Colonic mucosa (tissue), 4 donors: ENCODE measurements around the gene ARMC10. TPM values are rescaled to one million over a fixed set of nuclear protein-coding genes. Genes with fewer than 3 reads are reported as not detected.
A peak's percentile ranks its signal among the peaks of the same experiment; 100 is the strongest.

Experiments used
- DNase-seq: peaks from one replicate; pipeline ENCODE4 v3.0.0-alpha.2; 2020
- H3K27ac ChIP-seq: fragments of 200-600 bp; one replicate; pipeline ENCODE4 v1.8.0; 2021
- H3K27me3 ChIP-seq: fragments of 200-600 bp; one replicate; pipeline ENCODE4 v1.8.0; 2021
- H3K36me3 ChIP-seq: fragments of 200-600 bp; one replicate; pipeline ENCODE4 v1.8.0; 2021
- H3K4me1 ChIP-seq: fragments of 200-600 bp; one replicate; pipeline ENCODE4 v1.8.0; 2021; ENCODE audit warnings: mild to moderate bottlenecking
- H3K4me3 ChIP-seq: fragments of 200-600 bp; one replicate; pipeline ENCODE4 v1.8.0; 2021
- H3K9ac ChIP-seq, 2 donors: one replicate each; pipeline ENCODE4 v1.7.0; 2013; ENCODE audit warnings: control low read depth in 2 of 2, low read depth in 2 of 2, low read length in 2 of 2
- H3K9me3 ChIP-seq: fragments of 200-600 bp; one replicate; pipeline ENCODE4 v1.8.0; 2021
- CTCF ChIP-seq: fragments of 200-600 bp; IDR thresholded peaks from one replicate; pipeline ENCODE4 v1.8.0; 2022; ENCODE audit warnings: antibody characterized with exemption, mild to moderate bottlenecking
- intact Hi-C: fragments of 100-400 bp; cut with DNase I; formaldehyde crosslinking; loops from one replicate; pipeline ENCODE4 v1.14.1; 2022
- total RNA-seq, 2 donors: library from RNA; stranded (reverse); fragmentation: NEBNext Ultra II Directional in 1 of 2; extraction: Animal tissue kit (Norgen Biotek cat#: 25700) in 1 of 2; gene quantifications; one replicate each; pipeline ENCODE4 v1.2.1, GENCODE V29; 2021
- donor health status: healthy.
- donor health status: DM: no; HTN: no; CAD: no.
- donor health status: DM: no; HTN: no; CAD: no.

ARMC10 gene
- total RNA-seq, 2 donors from 2014 or later = 39.6 to 40.4 TPM

- TF ChIP-seq CTCF = no peak
- peaks cover 4% of the 10 kb centered on the region for H3K36me3 ChIP-seq
- no peaks in the 10 kb centered on the region for H3K4me1 ChIP-seq
- no peaks in the 10 kb centered on the region for H3K27me3 ChIP-seq
- no peak overlapping the region for H3K4me3 ChIP-seq
- H3K9me3 ChIP-seq = no peaks in the 10 kb centered on the region
- H3K9ac ChIP-seq = no peak overlapping the region
- peak overlapping the region; percentile 15 for H3K27ac ChIP-seq
- intact Hi-C loops = no loop called here
- no peak for DNase-seq
These were observed 56.1 kb downstream of the ARMC10 start for GRCh38 chr7:103130901-103131624.

GRCh38 chr7:103132995-103133688, 58.2 kb downstream of the ARMC10 start:
- H3K4me3 ChIP-seq = no peak overlapping the region
- no peak for TF ChIP-seq CTCF
- no peak overlapping the region for H3K27ac ChIP-seq
- DNase-seq = no peak
- H3K9ac ChIP-seq = no peak overlapping the region
- no peaks in the 10 kb centered on the region for H3K4me1 ChIP-seq
- no peaks in the 10 kb centered on the region for H3K27me3 ChIP-seq
- H3K36me3 ChIP-seq = peaks cover 4% of the 10 kb centered on the region
- intact Hi-C loops = no loop called here
- no peaks in the 10 kb centered on the region for H3K9me3 ChIP-seq

- H3K4me1 ChIP-seq = no peaks in the 10 kb centered on the region
- TF ChIP-seq CTCF = no peak
- no peak overlapping the region for H3K27ac ChIP-seq
- no peak overlapping the region for H3K4me3 ChIP-seq
- no peaks in the 10 kb centered on the region for H3K36me3 ChIP-seq
- no peak overlapping the region for H3K9ac ChIP-seq
- no peaks in the 10 kb centered on the region for H3K27me3 ChIP-seq
- intact Hi-C loops = no loop called here
- no peak for DNase-seq
- H3K9me3 ChIP-seq = no peaks in the 10 kb centered on the region
These were observed 60.1 kb downstream of the ARMC10 start for GRCh38 chr7:103134836-103135554.

GRCh38 chr7:103140061-103140460, 65.1 kb downstream of the ARMC10 start:
- H3K36me3 ChIP-seq = no peaks in the 10 kb centered on the region
- H3K4me3 ChIP-seq = no peak overlapping the region
- DNase-seq = no peak
- H3K4me1 ChIP-seq = no peaks in the 10 kb centered on the region
- TF ChIP-seq CTCF = no peak
- no peak overlapping the region for H3K27ac ChIP-seq
- H3K9me3 ChIP-seq = no peaks in the 10 kb centered on the region
- no peak overlapping the region for H3K9ac ChIP-seq
- no peaks in the 10 kb centered on the region for H3K27me3 ChIP-seq
- intact Hi-C loops = no loop called here

- Histone ChIP-seq H3K4me3 (no peak overlapping the region), H3K9ac (no peak overlapping the region), H3K27me3 (no peaks in the 10 kb centered on the region), H3K36me3 (no peaks in the 10 kb centered on the region), H3K9me3 (no peaks in the 10 kb centered on the region), H3K27ac (peak overlapping the region; percentile 58), H3K4me1 (no peaks in the 10 kb centered on the region)
- TF ChIP-seq CTCF = no peak
- DNase-seq = peak; percentile 12
- intact Hi-C loops = no loop called here
These were observed 65.7 kb downstream of the ARMC10 start for GRCh38 chr7:103140685-103141084.
